Smooth muscle cell (in vitro differentiated cells): Measurements from ENCODE around the gene OTOG. TPM values are rescaled to one million over a fixed set of nuclear protein-coding genes. Genes with fewer than 3 reads are reported as not detected.

ENCODE experiments used
- DNase-seq: peaks from one replicate; lab custom pipeline; 2025; ENCODE audit not compliant: unreplicated experiment; lab: John Stamatoyannopoulos, UW
- H2AFZ ChIP-seq: fragments of 200-600 bp; sonication (generic); 2 replicates; pipeline ENCODE4 v1.6.0; 2016; ENCODE audit warnings: antibody characterized with exemption, low read depth, mild to moderate bottlenecking
- H3F3A ChIP-seq: fragments of 200-600 bp; sonication (generic); 2 replicates; pipeline ENCODE4 v1.6.0; 2017; ENCODE audit warnings: antibody characterized with exemption, low read depth
- H3K27ac ChIP-seq: fragments of 200-600 bp; sonication (generic); 2 replicates; pipeline ENCODE4 v1.5.1; 2016; ENCODE audit warnings: low read depth, mild to moderate bottlenecking
- H3K27me3 ChIP-seq: fragments of 200-600 bp; sonication (generic); 2 replicates; pipeline ENCODE4 v1.6.1; 2016; ENCODE audit warnings: low read depth, mild to moderate bottlenecking
- H3K36me3 ChIP-seq: fragments of 200-600 bp; sonication (generic); 2 replicates; pipeline ENCODE4 v1.5.1; 2016; ENCODE audit warnings: low read depth
- H3K4me1 ChIP-seq: fragments of 200-600 bp; sonication (generic); 2 replicates; pipeline ENCODE4 v1.5.1; 2016; ENCODE audit warnings: low read depth
- H3K4me2 ChIP-seq: fragments of 200-600 bp; sonication (generic); 2 replicates; pipeline ENCODE4 v1.6.0; 2016; ENCODE audit warnings: mild to moderate bottlenecking
- H3K4me3 ChIP-seq: fragments of 200-600 bp; sonication (generic); 2 replicates; pipeline ENCODE4 v1.5.1; 2016; ENCODE audit warnings: mild to moderate bottlenecking
- H3K79me2 ChIP-seq: fragments of 200-600 bp; sonication (generic); 2 replicates; pipeline ENCODE4 v1.6.0; 2016; ENCODE audit warnings: low read depth, mild to moderate bottlenecking
- H3K9ac ChIP-seq: fragments of 200-600 bp; sonication (generic); 2 replicates; pipeline ENCODE4 v1.6.0; 2016; ENCODE audit warnings: low read depth
- H3K9me3 ChIP-seq: fragments of 200-600 bp; sonication (generic); replicated peaks from 2 replicates; pipeline ENCODE4 v1.5.1; 2016; ENCODE audit warnings: low read depth
- H4K20me1 ChIP-seq: fragments of 200-600 bp; sonication (generic); 2 replicates; pipeline ENCODE4 v1.6.0; 2016; ENCODE audit warnings: low read depth
- CTCF ChIP-seq: fragments of 200-600 bp; sonication (generic); IDR thresholded peaks from 2 replicates; pipeline ENCODE4 v1.5.1; 2017; ENCODE audit warnings: borderline replicate concordance, mild to moderate bottlenecking, antibody characterized with exemption; ENCODE audit not compliant: insufficient read depth, poor library complexity, severe bottlenecking
- WGBS: methylation state at CpG from one replicate; pipeline ENCODE4 v1.1.7; 2016; ENCODE audit warnings: low lambda C conversion rate; 5-methylcytosine and 5-hydroxymethylcytosine counted together
- polyA plus RNA-seq: library from polyadenylated mRNA; unstranded; fragments of >200 nt; fragmentation: Nextera tagmentation; extraction: Ambion mirVana; gene quantifications from 2 replicates; pipeline ENCODE4 v1.2.1, GENCODE V29; 2016
- total RNA-seq: library from RNA; depleted of rRNA; stranded (reverse); fragments of >200 nt; gene quantifications from 2 replicates; pipeline ENCODE4 v1.2.3, GENCODE V29; 2014

Gene OTOG
- total and polyA plus RNA-seq, 2 experiments from 2014 or later = not detected

GRCh38 chr11:17506314-17506713 lies 40.7 kb upstream of the OTOG start:
- Histone ChIP-seq H3K27me3 (peaks cover 33% of the 10 kb centered on the region), H4K20me1 (no peaks in the 10 kb centered on the region), H2AFZ (no peak overlapping the region), H3F3A (no peaks in the 10 kb centered on the region), H3K27ac (no peak overlapping the region), H3K36me3 (no peaks in the 10 kb centered on the region), H3K4me1 (no peaks in the 10 kb centered on the region), H3K9ac (no peak overlapping the region), H3K4me2 (no peak overlapping the region), H3K9me3 (no peaks in the 10 kb centered on the region), H3K4me3 (no peak overlapping the region), H3K79me2 (no peaks in the 10 kb centered on the region)
- DNase-seq = no peak
- 94% methylated on average over 6 of the region's 6 CpGs for WGBS
- no peak for TF ChIP-seq CTCF

- peaks cover 33% of the 10 kb centered on the region for H3K27me3 ChIP-seq
- H4K20me1 ChIP-seq = no peaks in the 10 kb centered on the region
- no peaks in the 10 kb centered on the region for H3F3A ChIP-seq
- DNase-seq = no peak
- no peak for TF ChIP-seq CTCF
- no peak overlapping the region for H3K4me3 ChIP-seq
- no peak overlapping the region for H3K9ac ChIP-seq
- H3K36me3 ChIP-seq = no peaks in the 10 kb centered on the region
- H3K79me2 ChIP-seq = no peaks in the 10 kb centered on the region
- H2AFZ ChIP-seq = no peak overlapping the region
- no peaks in the 10 kb centered on the region for H3K4me1 ChIP-seq
- no peak overlapping the region for H3K27ac ChIP-seq
- no peak overlapping the region for H3K4me2 ChIP-seq
- H3K9me3 ChIP-seq = no peaks in the 10 kb centered on the region
- 68% methylated on average over 3 of the region's 3 CpGs for WGBS
Observed at GRCh38 chr11:17506942-17507341, 40.1 kb upstream of the OTOG start.

- no peak overlapping the region for H3K9ac ChIP-seq
- H2AFZ ChIP-seq = no peak overlapping the region
- no peaks in the 10 kb centered on the region for H3F3A ChIP-seq
- no peaks in the 10 kb centered on the region for H3K36me3 ChIP-seq
- 90% methylated on average over 2 of the region's 2 CpGs for WGBS
- H3K27ac ChIP-seq = no peak overlapping the region
- H3K4me1 ChIP-seq = no peaks in the 10 kb centered on the region
- no peaks in the 10 kb centered on the region for H4K20me1 ChIP-seq
- no peak overlapping the region for H3K4me3 ChIP-seq
- DNase-seq = no peak
- H3K27me3 ChIP-seq = peaks cover 37% of the 10 kb centered on the region
- H3K79me2 ChIP-seq = no peaks in the 10 kb centered on the region
- no peak overlapping the region for H3K4me2 ChIP-seq
- TF ChIP-seq CTCF = no peak
- no peaks in the 10 kb centered on the region for H3K9me3 ChIP-seq
Observed at GRCh38 chr11:17507773-17508172, 39.3 kb upstream of the OTOG start.

GRCh38 chr11:17508306-17508705 lies 38.8 kb upstream of the OTOG start:
- no peak overlapping the region for H3K4me3 ChIP-seq
- no peaks in the 10 kb centered on the region for H3K9me3 ChIP-seq
- H3K79me2 ChIP-seq = no peaks in the 10 kb centered on the region
- H3K27ac ChIP-seq = no peak overlapping the region
- H3K9ac ChIP-seq = no peak overlapping the region
- peaks cover 40% of the 10 kb centered on the region for H3K27me3 ChIP-seq
- 71% methylated on average over 3 of the region's 3 CpGs for whole genome bisulfite sequencing
- no peak overlapping the region for H3K4me2 ChIP-seq
- no peaks in the 10 kb centered on the region for H4K20me1 ChIP-seq
- H2AFZ ChIP-seq = no peak overlapping the region
- no peak for DNase-seq
- no peaks in the 10 kb centered on the region for H3K4me1 ChIP-seq
- H3K36me3 ChIP-seq = no peaks in the 10 kb centered on the region
- no peak for TF ChIP-seq CTCF
- H3F3A ChIP-seq = no peaks in the 10 kb centered on the region
